Renal cortical epithelial cell (primary cell): ENCODE data around the gene PAX6. TPM values are rescaled to one million over a fixed set of nuclear protein-coding genes. Genes with fewer than 3 reads are reported as not detected.

Source experiments
- DNase-seq: peaks from one replicate; pipeline ENCODE4 v3.0.0-alpha.2; 2011; ENCODE audit warnings: low read depth
- total RNA-seq: library from RNA; depleted of rRNA; stranded (reverse); fragments of >200 nt; gene quantifications from 2 replicates; pipeline ENCODE4 v1.2.3, GENCODE V29; 2014

PAX6 gene
- total RNA-seq, 1 donor from 2014 or later: 6.5 TPM

GRCh38 chr11:31822175-31822926 is 11.2 kb upstream of the PAX6 start:
- no peak for DNase-seq

DNA sequence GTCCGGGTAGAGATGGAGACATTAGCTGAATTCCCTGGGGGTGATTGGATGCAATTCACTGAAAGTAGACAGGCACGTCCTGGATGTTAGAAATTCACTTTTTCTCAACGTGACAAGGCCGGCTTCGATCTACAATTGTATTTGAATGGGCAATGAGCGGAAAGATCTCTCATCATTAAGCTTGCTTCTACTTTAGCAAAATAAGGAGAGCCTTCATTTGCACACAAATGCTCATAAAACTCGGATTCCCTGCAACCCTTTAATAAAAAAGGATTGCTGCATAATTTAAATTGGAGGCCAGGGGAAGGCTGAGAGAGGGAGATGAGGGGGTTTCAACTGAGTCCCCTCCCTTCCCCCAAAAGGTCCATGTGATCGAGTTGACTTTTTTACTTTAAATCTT is 10.6 kb upstream of the PAX6 start:
- DNase-seq: no peak

- DNase-seq: no peak
These were observed 10.2 kb upstream of the PAX6 start for GRCh38 chr11:31821235-31821764.

GRCh38 chr11:31820438-31820818 is 9.3 kb upstream of the PAX6 start:
- no peak for DNase-seq

DNA sequence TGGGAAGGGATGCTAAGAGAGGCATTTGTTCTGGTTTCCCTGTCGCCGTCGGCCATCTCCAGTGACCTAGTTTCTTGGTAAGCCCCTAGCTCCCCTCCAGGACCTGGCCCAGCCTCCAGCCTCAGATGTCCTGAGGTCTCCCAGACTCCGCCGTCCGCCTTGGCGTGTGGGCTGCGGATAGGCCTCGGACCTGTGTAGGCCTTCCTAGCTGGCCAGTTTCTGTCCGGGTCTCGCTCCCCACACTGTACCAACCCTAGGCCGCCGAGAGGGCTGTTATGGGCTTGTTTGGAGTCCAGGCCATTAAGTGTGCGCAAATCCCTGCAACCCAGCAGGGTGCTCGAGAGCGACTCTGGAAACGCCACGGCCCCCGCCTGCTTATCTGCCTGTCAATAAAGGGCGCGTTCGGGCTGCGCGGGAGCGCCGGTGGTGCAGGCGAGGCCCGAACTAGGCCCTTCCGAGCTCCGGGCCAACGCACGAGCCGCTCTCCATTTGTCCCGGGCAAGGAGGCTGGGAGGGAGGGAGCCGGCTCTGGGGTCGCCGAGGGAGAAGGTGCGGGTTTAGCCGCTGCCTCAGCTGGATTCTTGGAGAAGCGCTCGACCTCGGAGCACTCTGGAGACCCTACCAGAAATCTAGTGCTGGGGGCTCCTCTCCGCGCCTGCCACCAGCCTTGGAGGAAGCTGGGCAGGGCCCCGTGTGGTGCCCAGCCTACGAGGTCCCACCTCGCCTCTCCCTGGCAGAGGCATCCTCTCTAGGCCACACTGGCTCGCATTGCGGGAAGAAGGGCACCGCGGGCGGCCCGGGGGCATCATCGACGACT is 8.7 kb upstream of the PAX6 start:
- DNase-seq: no peak

DNA sequence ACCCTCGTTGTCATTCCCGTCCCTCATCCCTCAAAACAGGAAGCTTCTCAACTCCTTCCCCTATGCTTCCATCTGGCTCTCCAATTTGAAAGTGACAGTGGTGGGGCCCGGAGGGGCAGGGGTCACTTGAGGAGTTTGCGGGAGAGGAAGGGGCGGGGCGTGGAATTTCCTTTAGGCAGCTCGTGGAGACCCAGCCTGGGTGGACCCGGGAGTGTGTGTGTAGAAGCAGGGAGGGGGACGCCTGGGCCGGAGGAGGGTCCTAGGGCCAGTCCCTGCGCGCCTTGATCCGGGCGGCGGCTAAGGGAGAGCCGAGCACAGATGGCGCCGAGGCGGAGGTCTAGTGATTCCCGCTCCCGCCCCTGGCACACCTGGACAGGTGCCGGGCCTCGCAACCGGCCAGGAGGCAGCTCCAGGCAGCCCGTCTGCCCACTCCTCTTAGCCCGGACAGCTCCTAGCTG is 7.8 kb upstream of the PAX6 start:
- no peak for DNase-seq

GRCh38 chr11:31818425-31818755 is 7.3 kb upstream of the PAX6 start:
- no peak for DNase-seq

DNA sequence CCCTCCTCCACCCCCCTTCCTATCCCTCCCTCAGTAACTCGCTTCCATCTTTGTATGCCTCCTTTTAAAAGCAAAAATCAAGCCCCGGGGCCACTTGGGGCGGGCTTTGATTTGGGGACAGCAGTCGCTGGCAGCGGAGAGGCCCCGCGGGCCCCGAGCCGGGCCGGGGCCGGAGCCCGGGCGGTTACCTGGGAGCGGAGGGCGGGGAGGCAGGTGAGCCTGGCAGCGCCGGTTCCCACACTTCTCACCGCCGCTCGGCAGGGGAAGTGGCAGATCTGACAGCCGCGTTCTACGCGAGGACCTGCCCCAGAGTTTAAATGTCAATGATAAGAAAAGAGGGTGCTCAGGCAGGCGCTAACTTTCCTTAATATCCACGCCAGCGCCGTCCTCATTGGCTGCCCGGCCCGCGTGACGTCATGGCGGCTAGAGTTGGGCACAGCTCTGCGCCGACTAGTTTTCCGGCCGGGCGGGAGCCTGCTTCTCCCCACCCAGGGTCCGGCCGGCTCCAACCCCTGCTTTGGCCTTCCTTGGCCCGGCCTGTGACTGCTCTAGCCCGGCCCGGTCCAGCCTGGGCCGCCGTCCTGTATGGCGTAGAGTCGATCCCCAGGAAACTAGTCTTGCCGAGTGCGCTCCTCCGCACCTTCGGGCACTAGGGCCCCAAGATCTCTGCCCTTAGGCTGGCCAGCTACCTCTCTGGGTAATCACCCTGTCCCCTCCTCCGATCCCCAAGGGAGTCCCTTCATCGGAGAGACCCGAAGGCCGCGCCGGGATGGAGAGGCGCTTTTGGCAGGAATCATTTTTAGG is 6.7 kb upstream of the PAX6 start:
- no peak for DNase-seq

DNA sequence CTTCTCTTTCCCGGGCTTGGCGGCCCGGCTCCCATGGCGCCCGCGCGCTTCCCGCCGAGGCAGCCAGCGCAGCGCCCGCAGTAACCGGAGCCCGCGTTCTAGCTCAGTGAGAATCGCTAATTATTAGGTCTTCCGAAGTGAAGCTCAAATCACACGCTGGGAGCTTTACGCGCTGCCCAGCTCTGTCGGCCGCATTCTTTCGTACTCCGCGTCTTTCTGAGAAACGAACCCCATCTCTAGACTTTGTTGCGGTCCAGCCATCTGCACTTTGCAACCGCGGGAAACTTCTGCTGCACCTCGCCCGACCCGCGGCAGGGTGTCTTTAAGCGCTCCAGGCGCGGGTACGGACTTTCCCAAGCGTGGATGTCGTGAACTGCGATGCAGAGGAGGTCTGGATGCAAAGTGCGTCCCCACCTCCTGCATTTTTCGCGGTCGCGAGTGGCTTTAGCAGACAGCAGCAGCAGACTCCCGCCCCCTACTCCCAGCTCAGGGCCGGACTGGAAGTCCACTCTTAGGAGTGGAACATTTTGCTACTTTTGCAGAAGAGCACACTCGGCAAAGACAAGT is 6.0 kb upstream of the PAX6 start:
- no peak for DNase-seq

DNA sequence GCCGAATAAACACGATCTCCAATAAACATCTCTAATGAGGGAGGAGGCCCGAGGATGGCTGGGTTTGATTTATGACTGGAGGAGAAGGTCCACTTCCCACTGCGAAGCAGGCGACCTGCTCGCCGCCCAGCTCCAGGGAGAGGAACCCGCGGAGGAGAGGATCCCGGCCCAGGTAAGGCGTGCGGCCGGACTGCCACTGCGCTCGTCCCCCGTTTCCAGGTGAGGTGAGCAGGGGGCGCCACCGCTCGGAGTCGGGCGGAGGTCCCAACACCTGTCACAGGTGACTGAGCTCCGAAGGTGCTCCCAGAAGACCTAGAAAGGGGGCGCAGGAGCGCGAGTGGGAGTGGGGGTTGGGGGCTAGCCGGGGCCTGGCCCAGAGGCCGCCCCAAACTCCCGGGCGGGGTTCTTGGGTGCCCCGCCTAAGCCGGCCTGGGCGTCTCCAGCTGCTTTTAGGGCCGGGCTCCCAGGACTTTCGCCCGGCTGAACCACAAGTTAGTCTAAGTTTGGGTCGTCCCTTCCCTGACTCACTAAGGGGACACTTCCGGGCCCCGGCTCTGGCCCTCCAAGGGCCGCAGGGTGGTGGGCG is 5.4 kb upstream of the PAX6 start:
- no peak for DNase-seq

DNA sequence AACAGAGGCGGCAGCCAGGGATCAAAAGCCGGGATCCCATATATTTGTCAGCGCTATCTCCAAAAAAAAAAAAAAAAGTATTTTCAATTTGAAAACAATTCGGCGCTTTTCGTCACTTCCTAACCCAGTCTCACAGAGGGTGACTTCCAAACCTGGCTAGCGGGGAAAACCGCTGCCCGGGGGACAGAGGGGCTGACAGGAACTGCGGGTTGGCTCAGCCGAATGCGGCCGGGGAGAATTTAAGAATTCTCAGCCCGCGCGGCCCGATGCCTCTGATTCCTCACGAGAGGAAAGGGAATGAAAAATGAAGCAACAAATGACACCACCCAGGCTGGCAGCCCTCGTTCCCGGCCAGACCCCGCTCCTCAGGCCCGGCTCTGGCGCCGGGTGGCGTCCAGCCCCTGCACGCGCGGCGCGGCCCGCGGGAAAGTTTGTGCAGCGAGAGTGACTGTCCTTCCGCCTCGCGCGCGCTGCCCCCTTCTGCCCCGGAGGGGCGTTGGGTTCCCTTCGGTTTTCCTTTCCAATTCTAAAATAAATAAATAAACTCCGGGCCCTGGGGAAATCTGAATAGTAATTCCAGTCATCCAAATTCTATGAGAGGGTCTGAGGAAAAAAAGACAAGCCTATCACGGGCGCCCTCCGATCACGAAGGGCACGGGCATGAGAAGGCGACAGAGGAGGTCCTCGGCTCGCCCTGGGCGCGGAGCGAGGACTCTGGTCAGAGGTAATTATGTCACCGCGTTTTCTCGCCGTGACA is 4.8 kb upstream of the PAX6 start:
- DNase-seq: no peak

GRCh38 chr11:31814176-31814868 is 3.2 kb upstream of the PAX6 start:
- DNase-seq: no peak

- no peak for DNase-seq
These were observed 2.5 kb upstream of the PAX6 start for GRCh38 chr11:31813391-31814175.

- no peak for DNase-seq
These were observed 1.6 kb upstream of the PAX6 start for GRCh38 chr11:31812383-31813381.

DNA sequence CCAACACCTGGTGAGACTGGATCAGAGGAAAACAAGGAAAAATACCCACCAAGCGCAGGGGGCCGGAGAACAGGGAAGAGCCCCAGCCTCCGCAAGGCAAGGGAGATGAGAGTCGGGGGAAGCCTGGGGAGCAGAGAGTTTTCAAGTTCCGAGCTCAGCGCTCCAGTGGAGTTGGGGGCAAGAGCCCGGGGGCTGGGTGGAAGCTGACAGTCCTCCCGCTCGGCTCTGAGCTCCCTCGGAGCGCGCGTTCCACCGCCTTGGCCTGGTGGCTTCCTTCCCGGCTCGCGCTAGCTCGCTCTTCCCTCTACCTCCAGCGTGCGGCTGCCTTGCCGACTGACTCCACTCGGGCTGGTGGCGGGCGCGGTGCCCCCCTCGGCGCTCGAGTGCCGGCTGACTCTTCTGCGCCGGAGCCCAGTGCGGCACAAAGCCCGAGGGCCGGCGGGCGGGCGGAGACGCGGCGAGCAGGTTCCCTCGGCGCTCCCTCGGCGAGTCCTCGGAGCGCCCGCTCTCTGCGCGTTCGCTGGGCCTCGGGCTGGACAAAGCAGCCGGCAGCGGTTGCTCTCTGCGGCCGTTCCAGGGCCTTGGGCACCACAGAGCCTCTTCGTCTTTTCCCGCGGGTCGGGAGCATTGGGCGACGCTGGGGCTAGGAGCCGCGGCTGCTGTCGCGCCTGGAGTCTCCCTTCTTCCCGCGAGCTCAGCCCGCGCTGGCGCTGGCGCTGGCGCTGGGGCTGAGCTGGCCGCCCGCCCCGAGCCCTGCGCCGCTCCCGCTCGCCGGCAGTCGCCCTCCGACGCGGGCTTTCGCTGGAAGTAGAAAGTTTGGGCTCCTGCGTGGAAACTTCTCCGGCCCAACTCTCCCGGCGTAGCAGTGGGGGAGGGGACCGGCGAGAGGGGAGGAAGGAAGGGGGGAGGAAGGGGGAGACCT is 1.0 kb downstream of the PAX6 start:
- DNase-seq: no peak

DNA sequence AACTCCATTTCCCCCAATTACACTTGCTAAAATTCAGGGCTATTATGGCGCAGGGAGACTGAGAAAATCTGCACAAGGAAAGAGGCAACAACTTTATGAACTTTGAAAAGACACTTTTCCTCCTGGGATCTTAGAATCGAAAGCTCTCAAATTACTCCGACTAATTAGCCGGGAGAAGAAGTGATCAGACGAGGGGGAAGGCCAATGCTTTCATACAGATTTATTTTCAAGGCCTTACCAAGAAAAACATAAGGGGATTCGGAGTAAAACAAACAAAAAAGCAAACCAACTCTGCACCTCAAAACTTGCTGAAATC is 1.6 kb downstream of the PAX6 start:
- no peak for DNase-seq
